Neural cell (in vitro differentiated cells): Measurements from ENCODE around the gene NOL9. TPM values are rescaled to one million over a fixed set of nuclear protein-coding genes. Genes with fewer than 3 reads are reported as not detected.

Experiments
- H2AFZ ChIP-seq: fragments of 200-600, 300-800 bp; sonication (generic), shearing (Covaris generic); 2 replicates; pipeline ENCODE4 v1.6.0; 2014; ENCODE audit warnings: low read depth, mild to moderate bottlenecking, antibody characterized with exemption, low read length, moderate library complexity
- H3F3A ChIP-seq: fragments of 200-600 bp; shearing (Covaris generic); 2 replicates; pipeline ENCODE4 v1.6.1; 2016; ENCODE audit warnings: mild to moderate bottlenecking, moderate library complexity, mixed read lengths, antibody characterized with exemption, low read length; ENCODE audit not compliant: insufficient read depth, poor library complexity, severe bottlenecking
- H3K27ac ChIP-seq: fragments of 200-600, 300-800 bp; sonication (generic), shearing (Covaris generic); 2 replicates; pipeline ENCODE4 v1.5.1; 2014; ENCODE audit warnings: mild to moderate bottlenecking, low read length, moderate library complexity
- H3K27me3 ChIP-seq: fragments of 300-800, 200-600 bp; sonication (generic), shearing (Covaris generic); 2 replicates; pipeline ENCODE4 v1.6.0; 2014; ENCODE audit warnings: mild to moderate bottlenecking, low read depth, low read length, moderate library complexity; ENCODE audit not compliant: insufficient read depth
- H3K36me3 ChIP-seq: fragments of 300-800, 200-600 bp; sonication (generic), shearing (Covaris generic); 2 replicates; pipeline ENCODE4 v1.5.1; 2014; ENCODE audit warnings: mild to moderate bottlenecking, antibody characterized with exemption, low read length, moderate library complexity; ENCODE audit not compliant: insufficient read depth
- H3K4me2 ChIP-seq: fragments of 300-800, 200-600 bp; sonication (generic), shearing (Covaris generic); 2 replicates; pipeline ENCODE4 v1.6.0; 2014; ENCODE audit warnings: mild to moderate bottlenecking, low read length
- H3K4me3 ChIP-seq: fragments of 300-800, 200-600 bp; sonication (generic), shearing (Covaris generic); 2 replicates; pipeline ENCODE4 v1.5.1; 2014; ENCODE audit warnings: mild to moderate bottlenecking, low read length, moderate library complexity
- H3K79me2 ChIP-seq: fragments of 200-600 bp; shearing (Covaris generic); replicated peaks from 2 replicates; pipeline ENCODE4 v1.6.0; 2014; ENCODE audit warnings: mild to moderate bottlenecking, low read length, moderate library complexity; ENCODE audit not compliant: insufficient read depth
- H3K9ac ChIP-seq: fragments of 300-800, 200-600 bp; sonication (generic), shearing (Covaris generic); 2 replicates; pipeline ENCODE4 v1.6.1; 2016; ENCODE audit warnings: mild to moderate bottlenecking, low read length, mixed read lengths
- H3K9me2 ChIP-seq: fragments of 200-600 bp; shearing (Covaris generic); 2 replicates; pipeline ENCODE4 v1.6.1; 2016; ENCODE audit warnings: mild to moderate bottlenecking, low read length, mixed read lengths; ENCODE audit not compliant: insufficient read depth
- H3K9me3 ChIP-seq: fragments of 200-600, 300-800 bp; sonication (generic), shearing (Covaris generic); 2 replicates; pipeline ENCODE4 v1.6.1; 2016; ENCODE audit warnings: mild to moderate bottlenecking, mixed run types, low read length, moderate library complexity, mixed read lengths
- H4K20me1 ChIP-seq: fragments of 200-600 bp; shearing (Covaris generic); 2 replicates; pipeline ENCODE4 v1.6.1; 2016; ENCODE audit warnings: mild to moderate bottlenecking, mixed run types; ENCODE audit not compliant: insufficient read depth
- CTCF ChIP-seq: fragments of 450-650 bp; IDR thresholded peaks from 2 replicates; pipeline ENCODE4 v1.5.1; 2014; ENCODE audit warnings: antibody characterized with exemption, mild to moderate bottlenecking, moderate library complexity; ENCODE audit not compliant: poor library complexity, severe bottlenecking
- EP300 ChIP-seq: fragments of 450-650 bp; conservative IDR thresholded peaks from 2 replicates; pipeline ENCODE4 v1.6.1; 2014; ENCODE audit warnings: antibody characterized with exemption, mild to moderate bottlenecking, moderate library complexity; ENCODE audit not compliant: poor library complexity, severe bottlenecking
- EZH2 ChIP-seq: fragments of 200-600, 300-800 bp; shearing (Covaris generic), sonication (generic); IDR thresholded peaks from 2 replicates; pipeline ENCODE4 v1.6.1; 2014; ENCODE audit warnings: antibody characterized with exemption, low read length, borderline replicate concordance, mild to moderate bottlenecking; ENCODE audit not compliant: insufficient read depth, poor library complexity, severe bottlenecking
- MXI1 ChIP-seq: fragments of 450-650 bp; conservative IDR thresholded peaks from 2 replicates; pipeline ENCODE4 v1.6.1; 2014; ENCODE audit warnings: antibody characterized with exemption, mild to moderate bottlenecking; ENCODE audit not compliant: poor library complexity, severe bottlenecking
- POLR2AphosphoS5 ChIP-seq: IDR thresholded peaks from 2 replicates; pipeline ENCODE4 v1.6.1; 2012
- RAD21 ChIP-seq: fragments of 450-650 bp; conservative IDR thresholded peaks from 2 replicates; pipeline ENCODE4 v1.6.1; 2014; ENCODE audit warnings: antibody characterized with exemption, mild to moderate bottlenecking, moderate library complexity
- SMC3 ChIP-seq: fragments of 450-650 bp; conservative IDR thresholded peaks from 2 replicates; pipeline ENCODE4 v1.6.1; 2014; ENCODE audit warnings: antibody characterized with exemption, mild to moderate bottlenecking, moderate library complexity; ENCODE audit not compliant: poor library complexity
- TAF1 ChIP-seq: IDR thresholded peaks from 2 replicates; pipeline ENCODE4 v1.6.1; 2012; ENCODE audit warnings: low read depth
- polyA minus RNA-seq: library from RNA; depleted of rRNA, polyadenylated mRNA; stranded (reverse); fragments of >200 nt; gene quantifications from 2 replicates; pipeline ENCODE4 v1.2.3, GENCODE V29; 2014
- polyA plus RNA-seq: library from polyadenylated mRNA; depleted of rRNA; stranded (reverse); fragments of >200 nt; gene quantifications from 2 replicates; pipeline ENCODE4 v1.2.3, GENCODE V29; 2014
- TF ChIP-seq, protein P1 (sequence below): IDR thresholded peaks from 2 replicates; pipeline ENCODE4 v1.6.1; 2012; ENCODE audit warnings: borderline replicate concordance

The NOL9 gene
- 25.4 and 30.7 TPM in 2 replicates for polyA plus RNA-seq
- 42.4 and 44.6 TPM in 2 replicates for polyA minus RNA-seq

DNA sequence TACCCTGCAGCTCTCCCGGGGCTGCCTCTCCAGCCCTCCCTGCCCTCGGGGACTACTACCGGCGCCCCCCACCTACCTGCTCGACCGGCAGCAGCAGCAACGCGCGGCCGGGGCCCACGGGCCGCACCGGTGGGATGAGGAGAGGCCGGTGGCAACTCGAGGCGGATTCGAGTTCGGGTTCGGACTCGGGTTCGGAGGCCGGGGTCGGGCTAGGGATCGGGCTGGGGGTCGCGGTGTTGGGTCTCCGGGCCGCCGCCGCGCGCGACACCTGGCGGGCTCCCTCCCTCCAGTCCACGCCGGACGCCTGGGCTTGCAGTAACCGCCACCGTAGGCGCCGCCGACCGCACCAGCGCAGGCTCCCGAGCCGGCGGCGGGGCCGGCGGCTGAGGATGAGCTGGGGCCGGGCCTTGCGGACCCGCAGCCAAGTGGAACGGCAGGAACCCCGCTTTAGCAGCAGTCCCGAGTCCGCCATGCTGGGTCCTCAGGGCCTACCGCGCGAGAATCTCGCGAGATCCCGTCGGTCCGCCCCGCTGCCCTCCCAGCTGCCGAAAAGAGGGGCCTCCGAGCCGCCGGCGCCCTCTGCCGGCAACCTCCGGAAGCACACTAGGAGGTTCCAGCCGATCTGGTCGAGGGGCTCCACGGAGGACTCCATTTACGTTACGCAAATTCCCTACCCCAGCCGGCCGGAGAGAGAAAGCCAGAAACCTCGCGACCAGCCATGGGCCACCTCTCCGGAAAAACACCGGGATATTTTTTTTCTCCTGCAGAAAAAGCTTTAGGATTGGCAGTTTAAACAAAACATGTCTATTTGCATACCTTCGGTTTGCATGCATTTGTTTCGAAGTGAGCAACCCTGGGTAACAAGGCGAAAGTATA lies at the start of gene NOL9:
NOL9 (minus strand) TSS at position 483 of the 876 bp plus-strand sequence; CDS start at position 472, 11 bp downstream.
- TF ChIP-seq, protein P1, sequence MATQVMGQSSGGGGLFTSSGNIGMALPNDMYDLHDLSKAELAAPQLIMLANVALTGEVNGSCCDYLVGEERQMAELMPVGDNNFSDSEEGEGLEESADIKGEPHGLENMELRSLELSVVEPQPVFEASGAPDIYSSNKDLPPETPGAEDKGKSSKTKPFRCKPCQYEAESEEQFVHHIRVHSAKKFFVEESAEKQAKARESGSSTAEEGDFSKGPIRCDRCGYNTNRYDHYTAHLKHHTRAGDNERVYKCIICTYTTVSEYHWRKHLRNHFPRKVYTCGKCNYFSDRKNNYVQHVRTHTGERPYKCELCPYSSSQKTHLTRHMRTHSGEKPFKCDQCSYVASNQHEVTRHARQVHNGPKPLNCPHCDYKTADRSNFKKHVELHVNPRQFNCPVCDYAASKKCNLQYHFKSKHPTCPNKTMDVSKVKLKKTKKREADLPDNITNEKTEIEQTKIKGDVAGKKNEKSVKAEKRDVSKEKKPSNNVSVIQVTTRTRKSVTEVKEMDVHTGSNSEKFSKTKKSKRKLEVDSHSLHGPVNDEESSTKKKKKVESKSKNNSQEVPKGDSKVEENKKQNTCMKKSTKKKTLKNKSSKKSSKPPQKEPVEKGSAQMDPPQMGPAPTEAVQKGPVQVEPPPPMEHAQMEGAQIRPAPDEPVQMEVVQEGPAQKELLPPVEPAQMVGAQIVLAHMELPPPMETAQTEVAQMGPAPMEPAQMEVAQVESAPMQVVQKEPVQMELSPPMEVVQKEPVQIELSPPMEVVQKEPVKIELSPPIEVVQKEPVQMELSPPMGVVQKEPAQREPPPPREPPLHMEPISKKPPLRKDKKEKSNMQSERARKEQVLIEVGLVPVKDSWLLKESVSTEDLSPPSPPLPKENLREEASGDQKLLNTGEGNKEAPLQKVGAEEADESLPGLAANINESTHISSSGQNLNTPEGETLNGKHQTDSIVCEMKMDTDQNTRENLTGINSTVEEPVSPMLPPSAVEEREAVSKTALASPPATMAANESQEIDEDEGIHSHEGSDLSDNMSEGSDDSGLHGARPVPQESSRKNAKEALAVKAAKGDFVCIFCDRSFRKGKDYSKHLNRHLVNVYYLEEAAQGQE, result peak; percentile 27
- TF ChIP-seq EP300 (peak; percentile 38), CTCF (peak; percentile 98), POLR2AphosphoS5 (peak; percentile 85), EZH2 (no peak), TAF1 (peak; percentile 91), MXI1 (peak; percentile 93), RAD21 (peak; percentile 76), SMC3 (peak; percentile 86)
- H3K4me2 ChIP-seq, result peak within 1 kb of the TSS; percentile 51
- H3K9ac ChIP-seq, result peak within 1 kb of the TSS; percentile 79

GRCh38 chr1:6603238-6603914 lies 49.1 kb upstream of the NOL9 start:
- no peaks in the 10 kb centered on the region for H3F3A ChIP-seq
- H3K36me3 ChIP-seq, result no peaks in the 10 kb centered on the region
- no peaks in the 10 kb centered on the region for H3K9me2 ChIP-seq
- no peak overlapping the region for H3K27ac ChIP-seq
- no peaks in the 10 kb centered on the region for H3K79me2 ChIP-seq
- H3K4me2 ChIP-seq, result no peak overlapping the region
- no peak overlapping the region for H2AFZ ChIP-seq
- no peak overlapping the region for H3K9ac ChIP-seq
- TF ChIP-seq SMC3 (no peak), POLR2AphosphoS5 (no peak), TAF1 (no peak), CTCF (no peak), MXI1 (no peak), EZH2 (no peak), EP300 (no peak), RAD21 (no peak)
- TF ChIP-seq, protein P1, result no peak
- peak overlapping the region; percentile 92 for H3K4me3 ChIP-seq
- H3K27me3 ChIP-seq, result peaks cover 21% of the 10 kb centered on the region
- H4K20me1 ChIP-seq, result no peaks in the 10 kb centered on the region
- H3K9me3 ChIP-seq, result no peaks in the 10 kb centered on the region

More for the DNA sequence above, at the start of gene NOL9:
- H2AFZ ChIP-seq, result peak within 1 kb of the TSS; percentile 40
- H3K27ac ChIP-seq, result peak within 1 kb of the TSS; percentile 34
- H3F3A ChIP-seq, result no peaks in the 10 kb centered on the region
- H3K9me2 ChIP-seq, result no peaks in the 10 kb centered on the region
- no peaks in the 10 kb centered on the region for H3K9me3 ChIP-seq
- peaks cover 15% of the 10 kb centered on the region for H3K79me2 ChIP-seq
- no peaks in the 10 kb centered on the region for H3K36me3 ChIP-seq
- peak within 1 kb of the TSS; percentile 98 for H3K4me3 ChIP-seq
- no peaks in the 10 kb centered on the region for H4K20me1 ChIP-seq
- no peaks in the 10 kb centered on the region for H3K27me3 ChIP-seq
